ENCODE data around the gene PDE6D. TPM values are rescaled to one million over a fixed set of nuclear protein-coding genes. Genes with fewer than 3 reads are reported as not detected.

The PDE6D gene
- total RNA-seq, 1 experiment from 2014 or later, result 43.8 TPM

GRCh38 chr2:231765496-231765929, 15.6 kb downstream of the PDE6D start:
- H3K9ac ChIP-seq (ENCODE audit: low read length), result no peak overlapping the region
- intact Hi-C loops (cut with micrococcal nuclease), result no loop called here
- no peak for DNase-seq
- TF ChIP-seq EZH2phosphoT487 (IDR thresholded peaks at IDR 0.05; ENCODE audit: borderline replicate concordance, low read length) (no peak), EZH2 (IDR thresholded peaks at IDR 0.05; ENCODE audit: low read length, unreplicated experiment) (no peak), CTCF (conservative IDR thresholded peaks at IDR 0.05; ENCODE audit: low read depth, low read length) (no peak)
- H3K79me2 ChIP-seq (ENCODE audit: low read length), result no peaks in the 10 kb centered on the region
- H3K9me2 ChIP-seq (replicated peaks; ENCODE audit: low read length), result no peaks in the 10 kb centered on the region
- no peaks in the 10 kb centered on the region for H3F3A ChIP-seq (ENCODE audit: low read length, unreplicated experiment)
- H3K4me3 ChIP-seq (ENCODE audit: low read length), result no peak overlapping the region
- no peaks in the 10 kb centered on the region for H3K36me3 ChIP-seq (ENCODE audit: low read depth, low read length)
- no TSS peak for BruUV-seq (replicated peaks)
- no peaks in the 10 kb centered on the region for H3K27me3 ChIP-seq (ENCODE audit: low read length)
- no peaks in the 10 kb centered on the region for H3K9me3 ChIP-seq (ENCODE audit: low read length)
- H3K4me1 ChIP-seq (ENCODE audit: insufficient read depth, low read length), result no peaks in the 10 kb centered on the region
- ATAC-seq, result no peak
- ChIA-PET CTCF (no interaction called here), POLR2A (ENCODE audit: unreplicated experiment) (no interaction called here)
- no peak overlapping the region for H2AFZ ChIP-seq (ENCODE audit: low read length)
- H3K4me2 ChIP-seq (ENCODE audit: low read length), result no peak overlapping the region
- H3K27ac ChIP-seq (ENCODE audit: low read length), result no peak overlapping the region
- H4K20me1 ChIP-seq (ENCODE audit: low read length), result no peaks in the 10 kb centered on the region; the same call in 1 of the 2 replicates

- no peaks in the 10 kb centered on the region for H3K9me2 ChIP-seq (replicated peaks; ENCODE audit: low read length)
- no peaks in the 10 kb centered on the region for H3F3A ChIP-seq (ENCODE audit: low read length, unreplicated experiment)
- intact Hi-C loops (cut with micrococcal nuclease), result no loop called here
- H3K79me2 ChIP-seq (ENCODE audit: low read length), result no peaks in the 10 kb centered on the region
- TF ChIP-seq EZH2 (IDR thresholded peaks at IDR 0.05; ENCODE audit: low read length, unreplicated experiment) (no peak), EZH2phosphoT487 (IDR thresholded peaks at IDR 0.05; ENCODE audit: borderline replicate concordance, low read length) (no peak), CTCF (conservative IDR thresholded peaks at IDR 0.05; ENCODE audit: low read depth, low read length) (no peak)
- H3K27me3 ChIP-seq (ENCODE audit: low read length), result no peaks in the 10 kb centered on the region
- H3K9ac ChIP-seq (ENCODE audit: low read length), result no peak overlapping the region
- no peaks in the 10 kb centered on the region for H3K9me3 ChIP-seq (ENCODE audit: low read length)
- BruUV-seq (replicated peaks), result no TSS peak
- no peaks in the 10 kb centered on the region for H3K4me1 ChIP-seq (ENCODE audit: insufficient read depth, low read length)
- H3K27ac ChIP-seq (ENCODE audit: low read length), result no peak overlapping the region
- H3K4me3 ChIP-seq (ENCODE audit: low read length), result no peak overlapping the region
- H2AFZ ChIP-seq (ENCODE audit: low read length), result no peak overlapping the region
- no peaks in the 10 kb centered on the region for H3K36me3 ChIP-seq (ENCODE audit: low read depth, low read length)
- no peaks in the 10 kb centered on the region; the same call in 1 of the 2 replicates for H4K20me1 ChIP-seq (ENCODE audit: low read length)
- ChIA-PET POLR2A (ENCODE audit: unreplicated experiment) (no interaction called here), CTCF (interaction anchor here (0.6 kb wide), 1 partner anchor 58 kb away, joined by 3 read pairs; no protein-coding TSS in a partner anchor)
- ATAC-seq (no peak), DNase-seq (no peak)
- H3K4me2 ChIP-seq (ENCODE audit: low read length), result no peak overlapping the region
These were observed 16.3 kb downstream of the PDE6D start for GRCh38 chr2:231764760-231765159.

- TF ChIP-seq EZH2phosphoT487 (IDR thresholded peaks at IDR 0.05; ENCODE audit: borderline replicate concordance, low read length) (no peak), CTCF (conservative IDR thresholded peaks at IDR 0.05; ENCODE audit: low read depth, low read length) (no peak), EZH2 (IDR thresholded peaks at IDR 0.05; ENCODE audit: low read length, unreplicated experiment) (no peak)
- DNase-seq, result no peak
- Histone ChIP-seq H4K20me1 (ENCODE audit: low read length) (no peaks in the 10 kb centered on the region; the same call in 1 of the 2 replicates), H3K79me2 (ENCODE audit: low read length) (no peaks in the 10 kb centered on the region), H3K9ac (ENCODE audit: low read length) (no peak overlapping the region), H3F3A (ENCODE audit: low read length, unreplicated experiment) (no peaks in the 10 kb centered on the region), H3K27me3 (ENCODE audit: low read length) (no peaks in the 10 kb centered on the region), H3K27ac (ENCODE audit: low read length) (no peak overlapping the region), H2AFZ (ENCODE audit: low read length) (no peak overlapping the region), H3K9me3 (ENCODE audit: low read length) (no peaks in the 10 kb centered on the region), H3K9me2 (replicated peaks; ENCODE audit: low read length) (no peaks in the 10 kb centered on the region), H3K36me3 (ENCODE audit: low read depth, low read length) (no peaks in the 10 kb centered on the region), H3K4me3 (ENCODE audit: low read length) (no peak overlapping the region), H3K4me2 (ENCODE audit: low read length) (no peak overlapping the region), H3K4me1 (ENCODE audit: insufficient read depth, low read length) (no peaks in the 10 kb centered on the region)
- CTCF ChIA-PET, result interaction anchor here (0.6 kb wide), 1 partner anchor 57 kb away, joined by 3 read pairs; no protein-coding TSS in a partner anchor
- POLR2A ChIA-PET (ENCODE audit: unreplicated experiment), result interaction anchor here (0.6 kb wide), 1 partner anchor 11 kb away, joined by 8 read pairs; no protein-coding TSS in a partner anchor
- BruUV-seq (replicated peaks), result no TSS peak
- ATAC-seq, result no peak
- intact Hi-C loops (cut with micrococcal nuclease), result no loop called here
These were observed 17.0 kb downstream of the PDE6D start for GRCh38 chr2:231764124-231764523.

Measured in PC-3 (cell line).